ENCODE data around the gene CEND1. TPM values are rescaled to one million over a fixed set of nuclear protein-coding genes. Genes with fewer than 3 reads are reported as not detected.
A peak's percentile ranks its signal among the peaks of the same experiment; 100 is the strongest.

Gene CEND1
- total RNA-seq, 1 experiment from 2014 or later: 2.7 TPM

DNA sequence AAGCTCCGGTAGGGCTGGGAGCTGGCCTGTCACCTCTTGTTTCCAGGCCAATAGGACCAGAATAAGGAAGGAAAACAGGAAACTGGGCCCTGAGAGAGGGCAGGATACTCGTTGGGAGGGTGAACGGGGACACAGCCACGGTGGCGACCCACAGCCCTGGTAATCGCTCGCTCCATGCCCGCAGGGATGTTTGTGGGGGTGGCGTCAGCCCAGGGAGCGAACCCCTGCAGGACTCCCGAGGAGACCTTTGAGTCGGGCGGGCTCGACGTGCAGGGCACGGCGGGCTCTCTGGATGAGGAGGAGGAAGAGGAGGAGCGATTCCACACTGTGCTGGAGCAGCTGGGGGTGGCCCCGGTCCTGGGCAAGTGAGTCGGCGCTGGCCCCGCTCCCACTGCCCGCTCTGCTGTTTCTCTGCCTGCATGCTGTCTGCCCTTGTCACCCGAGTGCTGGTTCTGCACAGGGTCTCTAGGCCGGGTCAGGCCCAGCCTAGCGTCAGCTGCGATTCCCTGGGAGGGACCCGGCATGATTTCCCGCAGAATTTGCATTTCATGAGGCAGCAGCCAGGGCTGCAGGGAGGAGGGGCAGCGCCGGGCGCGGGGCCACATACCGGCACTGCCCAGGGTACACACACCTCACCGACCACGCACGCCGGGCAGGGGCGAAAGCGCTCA is 39.4 kb upstream of the CEND1 start (continued):
- TF ChIP-seq TEAD1 (CRISPR knock-in tag; IDR thresholded peaks at IDR 0.05) (no peak), ZNF121 (CRISPR knock-in tag; IDR thresholded peaks at IDR 0.05) (no peak), NR1H2 (CRISPR knock-in tag; IDR thresholded peaks at IDR 0.05) (no peak), CREB1 (CRISPR knock-in tag; IDR thresholded peaks at IDR 0.05) (no peak), FOXP1 (CRISPR knock-in tag; IDR thresholded peaks at IDR 0.05; ENCODE audit: borderline replicate concordance) (no peak), TCF7 (CRISPR knock-in tag; IDR thresholded peaks at IDR 0.05; ENCODE audit: low read depth) (peak; percentile 9; the same call in 1 of the 2 replicates), ZNF232 (CRISPR knock-in tag; IDR thresholded peaks at IDR 0.05) (no peak), TP53 (CRISPR knock-in tag; IDR thresholded peaks at IDR 0.05) (no peak), ZNF138 (CRISPR knock-in tag; conservative IDR thresholded peaks at IDR 0.05) (no peak)
- TF ChIP-seq, protein P1, sequence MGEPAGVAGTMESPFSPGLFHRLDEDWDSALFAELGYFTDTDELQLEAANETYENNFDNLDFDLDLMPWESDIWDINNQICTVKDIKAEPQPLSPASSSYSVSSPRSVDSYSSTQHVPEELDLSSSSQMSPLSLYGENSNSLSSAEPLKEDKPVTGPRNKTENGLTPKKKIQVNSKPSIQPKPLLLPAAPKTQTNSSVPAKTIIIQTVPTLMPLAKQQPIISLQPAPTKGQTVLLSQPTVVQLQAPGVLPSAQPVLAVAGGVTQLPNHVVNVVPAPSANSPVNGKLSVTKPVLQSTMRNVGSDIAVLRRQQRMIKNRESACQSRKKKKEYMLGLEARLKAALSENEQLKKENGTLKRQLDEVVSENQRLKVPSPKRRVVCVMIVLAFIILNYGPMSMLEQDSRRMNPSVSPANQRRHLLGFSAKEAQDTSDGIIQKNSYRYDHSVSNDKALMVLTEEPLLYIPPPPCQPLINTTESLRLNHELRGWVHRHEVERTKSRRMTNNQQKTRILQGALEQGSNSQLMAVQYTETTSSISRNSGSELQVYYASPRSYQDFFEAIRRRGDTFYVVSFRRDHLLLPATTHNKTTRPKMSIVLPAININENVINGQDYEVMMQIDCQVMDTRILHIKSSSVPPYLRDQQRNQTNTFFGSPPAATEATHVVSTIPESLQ (CRISPR knock-in tag; IDR thresholded peaks at IDR 0.05): no peak
- TF ChIP-seq, protein P2, sequence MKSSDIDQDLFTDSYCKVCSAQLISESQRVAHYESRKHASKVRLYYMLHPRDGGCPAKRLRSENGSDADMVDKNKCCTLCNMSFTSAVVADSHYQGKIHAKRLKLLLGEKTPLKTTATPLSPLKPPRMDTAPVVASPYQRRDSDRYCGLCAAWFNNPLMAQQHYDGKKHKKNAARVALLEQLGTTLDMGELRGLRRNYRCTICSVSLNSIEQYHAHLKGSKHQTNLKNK (CRISPR knock-in tag; IDR thresholded peaks at IDR 0.05): no peak
- TF ChIP-seq, protein P3, sequence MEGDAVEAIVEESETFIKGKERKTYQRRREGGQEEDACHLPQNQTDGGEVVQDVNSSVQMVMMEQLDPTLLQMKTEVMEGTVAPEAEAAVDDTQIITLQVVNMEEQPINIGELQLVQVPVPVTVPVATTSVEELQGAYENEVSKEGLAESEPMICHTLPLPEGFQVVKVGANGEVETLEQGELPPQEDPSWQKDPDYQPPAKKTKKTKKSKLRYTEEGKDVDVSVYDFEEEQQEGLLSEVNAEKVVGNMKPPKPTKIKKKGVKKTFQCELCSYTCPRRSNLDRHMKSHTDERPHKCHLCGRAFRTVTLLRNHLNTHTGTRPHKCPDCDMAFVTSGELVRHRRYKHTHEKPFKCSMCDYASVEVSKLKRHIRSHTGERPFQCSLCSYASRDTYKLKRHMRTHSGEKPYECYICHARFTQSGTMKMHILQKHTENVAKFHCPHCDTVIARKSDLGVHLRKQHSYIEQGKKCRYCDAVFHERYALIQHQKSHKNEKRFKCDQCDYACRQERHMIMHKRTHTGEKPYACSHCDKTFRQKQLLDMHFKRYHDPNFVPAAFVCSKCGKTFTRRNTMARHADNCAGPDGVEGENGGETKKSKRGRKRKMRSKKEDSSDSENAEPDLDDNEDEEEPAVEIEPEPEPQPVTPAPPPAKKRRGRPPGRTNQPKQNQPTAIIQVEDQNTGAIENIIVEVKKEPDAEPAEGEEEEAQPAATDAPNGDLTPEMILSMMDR (IDR thresholded peaks at IDR 0.05): no peak
- TF ChIP-seq, protein P4, sequence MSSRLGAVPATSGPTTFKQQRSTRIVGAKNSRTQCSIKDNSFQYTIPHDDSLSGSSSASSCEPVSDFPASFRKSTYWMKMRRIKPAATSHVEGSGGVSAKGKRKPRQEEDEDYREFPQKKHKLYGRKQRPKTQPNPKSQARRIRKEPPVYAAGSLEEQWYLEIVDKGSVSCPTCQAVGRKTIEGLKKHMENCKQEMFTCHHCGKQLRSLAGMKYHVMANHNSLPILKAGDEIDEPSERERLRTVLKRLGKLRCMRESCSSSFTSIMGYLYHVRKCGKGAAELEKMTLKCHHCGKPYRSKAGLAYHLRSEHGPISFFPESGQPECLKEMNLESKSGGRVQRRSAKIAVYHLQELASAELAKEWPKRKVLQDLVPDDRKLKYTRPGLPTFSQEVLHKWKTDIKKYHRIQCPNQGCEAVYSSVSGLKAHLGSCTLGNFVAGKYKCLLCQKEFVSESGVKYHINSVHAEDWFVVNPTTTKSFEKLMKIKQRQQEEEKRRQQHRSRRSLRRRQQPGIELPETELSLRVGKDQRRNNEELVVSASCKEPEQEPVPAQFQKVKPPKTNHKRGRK (CRISPR knock-in tag; IDR thresholded peaks at IDR 0.05; ENCODE audit: borderline replicate concordance): no peak
- TF ChIP-seq, protein P5, sequence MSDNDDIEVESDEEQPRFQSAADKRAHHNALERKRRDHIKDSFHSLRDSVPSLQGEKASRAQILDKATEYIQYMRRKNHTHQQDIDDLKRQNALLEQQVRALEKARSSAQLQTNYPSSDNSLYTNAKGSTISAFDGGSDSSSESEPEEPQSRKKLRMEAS (CRISPR knock-in tag; IDR thresholded peaks at IDR 0.05): 0 out of 2 replicates have a peak, but pooled peaks have one; percentile 76
- TF ChIP-seq, protein P6, sequence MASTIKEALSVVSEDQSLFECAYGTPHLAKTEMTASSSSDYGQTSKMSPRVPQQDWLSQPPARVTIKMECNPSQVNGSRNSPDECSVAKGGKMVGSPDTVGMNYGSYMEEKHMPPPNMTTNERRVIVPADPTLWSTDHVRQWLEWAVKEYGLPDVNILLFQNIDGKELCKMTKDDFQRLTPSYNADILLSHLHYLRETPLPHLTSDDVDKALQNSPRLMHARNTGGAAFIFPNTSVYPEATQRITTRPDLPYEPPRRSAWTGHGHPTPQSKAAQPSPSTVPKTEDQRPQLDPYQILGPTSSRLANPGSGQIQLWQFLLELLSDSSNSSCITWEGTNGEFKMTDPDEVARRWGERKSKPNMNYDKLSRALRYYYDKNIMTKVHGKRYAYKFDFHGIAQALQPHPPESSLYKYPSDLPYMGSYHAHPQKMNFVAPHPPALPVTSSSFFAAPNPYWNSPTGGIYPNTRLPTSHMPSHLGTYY (CRISPR knock-in tag; IDR thresholded peaks at IDR 0.05): no peak
- TF ChIP-seq, protein P7, sequence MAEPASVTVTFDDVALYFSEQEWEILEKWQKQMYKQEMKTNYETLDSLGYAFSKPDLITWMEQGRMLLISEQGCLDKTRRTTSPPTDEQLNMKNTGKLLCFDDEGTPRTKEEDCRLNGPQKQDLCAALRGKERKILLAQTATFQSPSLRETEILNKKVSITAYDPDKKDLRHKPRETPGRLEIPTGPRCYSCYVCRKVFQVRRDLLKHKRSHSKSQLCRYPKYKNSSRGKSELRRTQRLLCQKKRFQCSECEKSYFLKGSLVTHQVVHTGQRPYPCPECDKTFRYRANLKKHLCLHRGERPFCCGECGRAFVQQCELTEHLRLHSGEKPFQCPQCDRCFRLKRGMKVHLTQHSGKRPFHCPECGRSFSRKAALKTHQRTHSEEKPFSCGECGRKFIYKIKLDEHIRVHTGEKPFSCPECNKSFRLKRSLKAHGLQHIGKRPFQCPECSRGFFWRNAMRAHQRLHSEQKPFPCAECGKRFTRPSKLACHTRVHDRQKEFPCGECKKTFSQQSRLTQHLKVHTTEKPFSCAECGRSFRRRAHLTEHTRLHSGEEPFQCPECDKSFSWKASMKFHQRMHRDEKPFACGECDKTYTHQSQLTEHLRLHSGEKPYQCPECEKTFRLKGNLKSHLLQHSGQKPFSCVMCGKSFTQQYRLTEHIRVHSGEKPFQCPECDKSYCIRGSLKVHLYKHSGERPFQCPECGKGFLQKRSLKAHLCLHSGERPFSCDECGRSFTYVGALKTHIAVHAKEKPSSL (CRISPR knock-in tag; conservative IDR thresholded peaks at IDR 0.05): no peak
- TF ChIP-seq, protein P8, sequence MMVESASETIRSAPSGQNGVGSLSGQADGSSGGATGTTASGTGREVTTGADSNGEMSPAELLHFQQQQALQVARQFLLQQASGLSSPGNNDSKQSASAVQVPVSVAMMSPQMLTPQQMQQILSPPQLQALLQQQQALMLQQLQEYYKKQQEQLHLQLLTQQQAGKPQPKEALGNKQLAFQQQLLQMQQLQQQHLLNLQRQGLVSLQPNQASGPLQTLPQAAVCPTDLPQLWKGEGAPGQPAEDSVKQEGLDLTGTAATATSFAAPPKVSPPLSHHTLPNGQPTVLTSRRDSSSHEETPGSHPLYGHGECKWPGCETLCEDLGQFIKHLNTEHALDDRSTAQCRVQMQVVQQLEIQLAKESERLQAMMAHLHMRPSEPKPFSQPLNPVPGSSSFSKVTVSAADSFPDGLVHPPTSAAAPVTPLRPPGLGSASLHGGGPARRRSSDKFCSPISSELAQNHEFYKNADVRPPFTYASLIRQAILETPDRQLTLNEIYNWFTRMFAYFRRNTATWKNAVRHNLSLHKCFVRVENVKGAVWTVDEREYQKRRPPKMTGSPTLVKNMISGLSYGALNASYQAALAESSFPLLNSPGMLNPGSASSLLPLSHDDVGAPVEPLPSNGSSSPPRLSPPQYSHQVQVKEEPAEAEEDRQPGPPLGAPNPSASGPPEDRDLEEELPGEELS (CRISPR knock-in tag; IDR thresholded peaks at IDR 0.05): no peak

Data from WTC11 (cell line).